Measurements from ENCODE around the gene CIBAR2.

Gene CIBAR2

DNA sequence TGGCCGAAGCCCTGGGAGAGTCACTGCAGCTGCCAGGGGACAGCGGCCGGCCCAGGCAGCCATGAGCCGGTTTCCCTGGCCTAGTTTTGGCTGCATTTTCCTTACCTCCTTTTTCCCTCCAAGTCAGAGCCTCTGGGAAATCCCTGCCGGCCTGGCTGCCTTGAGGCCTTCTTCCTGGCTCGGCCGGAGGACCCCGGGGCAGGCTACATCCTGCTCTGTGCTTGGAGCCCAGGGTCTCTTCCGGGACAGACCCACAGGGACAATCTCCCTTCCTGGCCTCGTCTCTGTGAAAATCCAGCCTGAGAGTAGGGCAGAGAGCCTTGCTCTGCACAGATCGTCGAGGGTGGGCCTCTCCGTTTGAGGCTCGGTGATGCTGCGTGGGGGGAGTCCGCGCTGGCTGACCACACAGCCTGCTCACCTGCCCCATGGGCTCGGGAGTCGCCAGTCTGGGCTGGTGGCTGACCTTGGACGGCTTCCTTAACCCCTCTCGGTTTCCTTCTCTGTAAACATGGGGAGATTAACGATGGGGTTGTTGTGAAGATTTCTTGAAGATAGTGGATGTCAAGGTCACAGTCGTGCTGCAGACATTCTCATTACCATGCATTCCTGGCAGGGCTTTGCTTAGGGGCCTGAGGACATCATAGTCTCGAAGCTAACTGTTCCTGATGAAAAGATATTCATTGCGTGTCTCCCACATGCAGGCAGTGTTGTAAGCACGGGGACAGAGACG, 34.8 kb upstream of the CIBAR2 start:
- Mint-ChIP-seq H3K27me3 (ENCODE audit: low read depth) (peaks cover 19% of the 10 kb centered on the region), H3K4me3 (no peak overlapping the region), H3K4me1 (peaks cover 52% of the 10 kb centered on the region), H3K27ac (peak overlapping the region; percentile 95 to 97 (median 96)), H3K9me3 (no peaks in the 10 kb centered on the region), H3K36me3 (ENCODE audit: low read depth) (no peaks in the 10 kb centered on the region)
- TF ChIP-seq, protein P1, sequence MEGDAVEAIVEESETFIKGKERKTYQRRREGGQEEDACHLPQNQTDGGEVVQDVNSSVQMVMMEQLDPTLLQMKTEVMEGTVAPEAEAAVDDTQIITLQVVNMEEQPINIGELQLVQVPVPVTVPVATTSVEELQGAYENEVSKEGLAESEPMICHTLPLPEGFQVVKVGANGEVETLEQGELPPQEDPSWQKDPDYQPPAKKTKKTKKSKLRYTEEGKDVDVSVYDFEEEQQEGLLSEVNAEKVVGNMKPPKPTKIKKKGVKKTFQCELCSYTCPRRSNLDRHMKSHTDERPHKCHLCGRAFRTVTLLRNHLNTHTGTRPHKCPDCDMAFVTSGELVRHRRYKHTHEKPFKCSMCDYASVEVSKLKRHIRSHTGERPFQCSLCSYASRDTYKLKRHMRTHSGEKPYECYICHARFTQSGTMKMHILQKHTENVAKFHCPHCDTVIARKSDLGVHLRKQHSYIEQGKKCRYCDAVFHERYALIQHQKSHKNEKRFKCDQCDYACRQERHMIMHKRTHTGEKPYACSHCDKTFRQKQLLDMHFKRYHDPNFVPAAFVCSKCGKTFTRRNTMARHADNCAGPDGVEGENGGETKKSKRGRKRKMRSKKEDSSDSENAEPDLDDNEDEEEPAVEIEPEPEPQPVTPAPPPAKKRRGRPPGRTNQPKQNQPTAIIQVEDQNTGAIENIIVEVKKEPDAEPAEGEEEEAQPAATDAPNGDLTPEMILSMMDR (IDR thresholded peaks at IDR 0.05; ENCODE audit: unreplicated experiment in 3 of 3): no peak

DNA sequence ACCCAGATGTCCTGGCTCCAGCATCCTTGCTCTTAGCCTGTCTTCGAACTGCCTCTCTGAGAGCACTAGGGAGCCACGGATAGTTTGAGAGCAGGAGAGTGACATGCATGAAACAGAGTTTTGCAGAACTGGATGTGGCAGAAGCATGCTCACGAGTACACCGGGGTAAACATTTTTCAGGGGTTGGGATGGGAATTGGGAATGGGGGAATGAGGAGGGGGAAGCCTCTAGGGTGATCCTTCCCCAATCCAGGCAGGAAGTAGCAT, 34.2 kb upstream of the CIBAR2 start:
- peaks cover 51% of the 10 kb centered on the region for H3K4me1 Mint-ChIP-seq
- TF ChIP-seq, protein P1 (IDR thresholded peaks at IDR 0.05; ENCODE audit: unreplicated experiment in 3 of 3): no peak
- H3K4me3 Mint-ChIP-seq: no peak overlapping the region
- H3K9me3 Mint-ChIP-seq: no peaks in the 10 kb centered on the region
- peak overlapping the region; percentile 95 to 97 (median 96) for H3K27ac Mint-ChIP-seq
- peaks cover 19% of the 10 kb centered on the region for H3K27me3 Mint-ChIP-seq (ENCODE audit: low read depth)
- no peaks in the 10 kb centered on the region for H3K36me3 Mint-ChIP-seq (ENCODE audit: low read depth)

DNA sequence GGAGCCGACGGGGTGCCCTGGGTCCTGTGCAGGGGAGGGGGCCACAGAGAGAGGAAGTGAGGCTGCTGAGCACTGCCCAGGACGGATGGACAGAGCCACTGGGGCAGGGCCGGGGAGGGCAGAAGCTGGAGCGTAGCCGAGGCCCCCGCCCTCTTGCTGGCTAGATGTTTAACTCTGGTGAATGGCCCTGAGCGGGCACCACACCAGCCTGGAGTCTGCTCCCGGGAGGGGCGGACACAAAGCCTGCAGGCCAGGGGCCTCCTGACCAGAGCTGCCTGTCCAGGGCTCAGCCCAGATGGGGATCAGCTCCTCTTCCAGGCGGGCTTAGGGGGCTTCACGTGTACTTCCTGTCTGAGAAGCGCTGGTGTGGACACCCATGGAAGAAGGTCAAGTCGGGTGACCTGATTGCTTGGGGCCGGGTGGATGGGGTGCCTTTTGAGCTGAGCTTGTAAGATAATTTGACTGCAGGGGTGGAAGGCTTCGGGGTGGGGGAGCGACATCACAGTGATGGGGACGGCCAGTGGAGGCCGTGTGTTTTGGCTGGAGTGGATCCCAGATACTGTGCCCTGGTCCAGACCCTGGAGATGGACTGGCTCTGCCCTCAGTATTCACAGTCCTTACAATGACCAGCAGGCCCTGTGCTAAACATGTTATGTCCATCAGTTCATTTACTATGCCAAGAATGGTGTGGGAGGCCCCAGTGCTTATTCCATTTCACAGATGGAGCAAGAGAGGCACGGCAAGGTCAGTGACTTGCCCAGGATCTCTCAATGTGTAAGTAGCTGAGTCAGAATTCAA, 33.7 kb upstream of the CIBAR2 start:
- H3K27me3 Mint-ChIP-seq (ENCODE audit: low read depth): peaks cover 15% of the 10 kb centered on the region
- H3K27ac Mint-ChIP-seq: peak overlapping the region; percentile 95 to 97 (median 96)
- H3K36me3 Mint-ChIP-seq (ENCODE audit: low read depth): no peaks in the 10 kb centered on the region
- H3K4me1 Mint-ChIP-seq: peaks cover 49% of the 10 kb centered on the region
- TF ChIP-seq, protein P1 (IDR thresholded peaks at IDR 0.05; ENCODE audit: unreplicated experiment in 3 of 3): no peak
- no peaks in the 10 kb centered on the region for H3K9me3 Mint-ChIP-seq
- H3K4me3 Mint-ChIP-seq: no peak overlapping the region

DNA sequence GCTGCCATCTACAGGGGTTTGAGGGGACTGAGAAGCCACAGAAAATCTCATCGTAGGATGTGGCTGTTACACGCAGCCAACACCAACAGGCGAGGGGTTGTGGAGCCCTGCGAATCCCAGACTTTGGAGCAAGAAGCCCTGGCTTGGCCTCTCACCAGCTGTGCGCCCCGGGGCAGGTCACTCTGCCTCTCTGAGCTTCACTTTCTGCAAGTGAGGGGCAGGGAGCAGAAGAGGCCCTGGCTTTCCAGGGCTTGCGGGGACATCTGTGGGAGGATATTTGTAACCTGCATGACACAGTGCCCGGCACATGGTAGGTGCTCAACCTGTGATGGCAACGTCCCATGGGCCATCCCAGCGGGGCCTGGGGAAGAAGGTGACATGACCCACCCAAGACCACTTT, 32.9 kb upstream of the CIBAR2 start:
- no peaks in the 10 kb centered on the region for H3K9me3 Mint-ChIP-seq

DNA sequence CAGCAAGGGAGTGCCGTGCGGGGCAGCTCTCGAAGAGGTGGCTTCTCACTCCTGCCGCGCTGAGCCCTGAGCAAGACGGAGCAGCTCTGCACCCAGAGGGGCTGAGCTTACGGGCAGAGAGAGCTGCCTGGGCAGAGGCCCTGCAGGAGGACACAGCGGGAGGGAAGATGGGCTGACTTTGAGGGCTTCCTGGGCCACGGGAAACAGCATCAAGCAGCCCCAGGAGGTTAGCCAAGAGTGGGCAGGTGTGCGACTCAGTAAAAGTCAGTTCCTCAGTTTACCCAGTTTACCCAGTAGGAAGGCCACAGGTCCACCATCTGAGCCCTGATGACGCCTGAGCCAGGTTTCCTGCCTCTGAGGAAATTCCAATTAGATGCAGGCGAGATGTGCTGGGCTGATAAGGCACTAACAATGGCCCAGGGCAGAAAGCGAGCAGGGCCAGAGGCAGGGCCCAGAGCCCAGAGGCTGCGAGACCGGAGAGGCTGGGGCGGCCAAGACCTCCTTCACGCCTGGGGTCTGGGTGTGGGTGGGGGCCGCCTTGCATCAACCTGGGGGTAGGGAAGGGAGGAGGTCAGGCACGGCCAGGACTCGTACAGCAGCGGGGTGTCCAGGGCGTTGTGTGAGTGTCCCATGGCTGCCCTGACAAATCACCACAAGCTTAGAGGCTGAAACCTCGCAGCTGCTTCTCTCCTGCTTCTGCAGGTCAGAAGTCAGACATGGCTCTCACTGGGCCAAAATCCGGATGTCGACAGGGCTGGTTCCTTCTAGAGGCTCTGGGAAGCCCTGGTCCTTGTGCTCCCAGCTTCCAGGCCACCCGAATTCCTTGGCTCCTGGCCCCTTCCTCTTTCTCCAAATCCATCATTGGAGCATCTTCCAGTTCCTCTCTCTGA, 32.0 kb upstream of the CIBAR2 start:
- Mint-ChIP-seq H3K9me3 (no peaks in the 10 kb centered on the region), H3K36me3 (ENCODE audit: low read depth) (no peaks in the 10 kb centered on the region), H3K4me3 (no peak overlapping the region), H3K27ac (peak overlapping the region in 2 of 3 experiments; percentile 14 to 74), H3K27me3 (ENCODE audit: low read depth) (peaks cover 16% of the 10 kb centered on the region), H3K4me1 (peaks cover 53% of the 10 kb centered on the region)
- TF ChIP-seq, protein P1 (IDR thresholded peaks at IDR 0.05; ENCODE audit: unreplicated experiment in 3 of 3): no peak

More for the DNA sequence above, 32.9 kb upstream of the CIBAR2 start:
- Mint-ChIP-seq H3K4me1 (peaks cover 45% of the 10 kb centered on the region), H3K36me3 (ENCODE audit: low read depth) (no peaks in the 10 kb centered on the region), H3K4me3 (no peak overlapping the region), H3K27ac (peak overlapping the region in 2 of 3 experiments; percentile 24 to 77), H3K27me3 (ENCODE audit: low read depth) (peaks cover 12% of the 10 kb centered on the region)
- TF ChIP-seq, protein P1 (IDR thresholded peaks at IDR 0.05; ENCODE audit: unreplicated experiment in 3 of 3): no peak
